ENCODE measurements around the gene SIRPA. TPM values are rescaled to one million over a fixed set of nuclear protein-coding genes. Genes with fewer than 3 reads are reported as not detected.

Gene SIRPA
- total RNA-seq, 1 experiment from 2014 or later = 0.30 TPM

- Histone ChIP-seq H3K4me3 (ENCODE audit: low read length) (no peak overlapping the region), H3K9ac (ENCODE audit: low read length) (no peak overlapping the region), H3K4me1 (ENCODE audit: low read length) (peaks cover 41% of the 10 kb centered on the region), H3K9me3 (ENCODE audit: low read length) (no peaks in the 10 kb centered on the region), H4K20me1 (ENCODE audit: insufficient read depth, low read depth, low read length) (peaks cover 3% of the 10 kb centered on the region; the same call in 1 of the 2 replicates), H2AFZ (ENCODE audit: low read length) (no peak overlapping the region), H3K4me2 (ENCODE audit: low read depth, low read length, poor library complexity, severe bottlenecking) (peak overlapping the region; percentile 66), H3K79me2 (ENCODE audit: low read length) (no peaks in the 10 kb centered on the region), H3K9me2 (replicated peaks; ENCODE audit: insufficient read depth, low read length) (no peaks in the 10 kb centered on the region), H3K27ac (ENCODE audit: low read length) (no peak overlapping the region), H3K36me3 (ENCODE audit: insufficient read depth, low read length) (no peaks in the 10 kb centered on the region), H3K27me3 (ENCODE audit: low read length) (no peaks in the 10 kb centered on the region)
- no peak for DNase-seq
Measured at GRCh38 chr20:1898482-1899240, 3.5 kb downstream of the SIRPA start.

- Histone ChIP-seq H3K27ac (ENCODE audit: low read length) (no peak overlapping the region), H3K4me3 (ENCODE audit: low read length) (no peak overlapping the region), H3K4me1 (ENCODE audit: low read length) (peaks cover 38% of the 10 kb centered on the region), H3K9me3 (ENCODE audit: low read length) (no peaks in the 10 kb centered on the region), H4K20me1 (ENCODE audit: insufficient read depth, low read depth, low read length) (peaks cover 3% of the 10 kb centered on the region; the same call in 1 of the 2 replicates), H3K36me3 (ENCODE audit: insufficient read depth, low read length) (no peaks in the 10 kb centered on the region), H3K9me2 (replicated peaks; ENCODE audit: insufficient read depth, low read length) (no peaks in the 10 kb centered on the region), H2AFZ (ENCODE audit: low read length) (no peak overlapping the region), H3K79me2 (ENCODE audit: low read length) (no peaks in the 10 kb centered on the region), H3K9ac (ENCODE audit: low read length) (no peak overlapping the region), H3K27me3 (ENCODE audit: low read length) (no peaks in the 10 kb centered on the region), H3K4me2 (ENCODE audit: low read depth, low read length, poor library complexity, severe bottlenecking) (no peak overlapping the region)
- DNase-seq = no peak
Measured at GRCh38 chr20:1899241-1899525, 4.0 kb downstream of the SIRPA start.

- Histone ChIP-seq H4K20me1 (ENCODE audit: insufficient read depth, low read depth, low read length) (peaks cover 3% of the 10 kb centered on the region; the same call in 1 of the 2 replicates), H3K79me2 (ENCODE audit: low read length) (no peaks in the 10 kb centered on the region), H2AFZ (ENCODE audit: low read length) (no peak overlapping the region), H3K27ac (ENCODE audit: low read length) (no peak overlapping the region), H3K4me1 (ENCODE audit: low read length) (peaks cover 34% of the 10 kb centered on the region), H3K9ac (ENCODE audit: low read length) (no peak overlapping the region), H3K4me3 (ENCODE audit: low read length) (no peak overlapping the region), H3K36me3 (ENCODE audit: insufficient read depth, low read length) (no peaks in the 10 kb centered on the region), H3K4me2 (ENCODE audit: low read depth, low read length, poor library complexity, severe bottlenecking) (no peak overlapping the region), H3K9me2 (replicated peaks; ENCODE audit: insufficient read depth, low read length) (no peaks in the 10 kb centered on the region), H3K27me3 (ENCODE audit: low read length) (no peaks in the 10 kb centered on the region), H3K9me3 (ENCODE audit: low read length) (no peaks in the 10 kb centered on the region)
- DNase-seq = peak; percentile 87
Measured at GRCh38 chr20:1900321-1900801, 5.2 kb downstream of the SIRPA start.

GRCh38 chr20:1901704-1902103, 6.5 kb downstream of the SIRPA start:
- no peaks in the 10 kb centered on the region for H4K20me1 ChIP-seq (ENCODE audit: insufficient read depth, low read depth, low read length)
- no peaks in the 10 kb centered on the region for H3K9me3 ChIP-seq (ENCODE audit: low read length)
- H3K4me1 ChIP-seq (ENCODE audit: low read length) = peaks cover 21% of the 10 kb centered on the region
- H3K4me3 ChIP-seq (ENCODE audit: low read length) = no peak overlapping the region
- H3K27me3 ChIP-seq (ENCODE audit: low read length) = no peaks in the 10 kb centered on the region
- H3K4me2 ChIP-seq (ENCODE audit: low read depth, low read length, poor library complexity, severe bottlenecking) = no peak overlapping the region
- H3K36me3 ChIP-seq (ENCODE audit: insufficient read depth, low read length) = no peaks in the 10 kb centered on the region
- H3K9me2 ChIP-seq (replicated peaks; ENCODE audit: insufficient read depth, low read length) = no peaks in the 10 kb centered on the region
- no peak overlapping the region for H2AFZ ChIP-seq (ENCODE audit: low read length)
- no peaks in the 10 kb centered on the region for H3K79me2 ChIP-seq (ENCODE audit: low read length)
- no peak overlapping the region for H3K27ac ChIP-seq (ENCODE audit: low read length)
- no peak overlapping the region for H3K9ac ChIP-seq (ENCODE audit: low read length)
- DNase-seq = no peak

GRCh38 chr20:1902188-1902587, 7.0 kb downstream of the SIRPA start:
- no peaks in the 10 kb centered on the region for H3K36me3 ChIP-seq (ENCODE audit: insufficient read depth, low read length)
- H2AFZ ChIP-seq (ENCODE audit: low read length) = no peak overlapping the region
- no peak overlapping the region for H3K4me2 ChIP-seq (ENCODE audit: low read depth, low read length, poor library complexity, severe bottlenecking)
- H3K4me3 ChIP-seq (ENCODE audit: low read length) = no peak overlapping the region
- no peak overlapping the region for H3K27ac ChIP-seq (ENCODE audit: low read length)
- no peak for DNase-seq
- no peaks in the 10 kb centered on the region for H3K9me3 ChIP-seq (ENCODE audit: low read length)
- no peaks in the 10 kb centered on the region for H4K20me1 ChIP-seq (ENCODE audit: insufficient read depth, low read depth, low read length)
- H3K9me2 ChIP-seq (replicated peaks; ENCODE audit: insufficient read depth, low read length) = no peaks in the 10 kb centered on the region
- H3K9ac ChIP-seq (ENCODE audit: low read length) = no peak overlapping the region
- H3K27me3 ChIP-seq (ENCODE audit: low read length) = no peaks in the 10 kb centered on the region
- no peaks in the 10 kb centered on the region for H3K79me2 ChIP-seq (ENCODE audit: low read length)
- H3K4me1 ChIP-seq (ENCODE audit: low read length) = peaks cover 16% of the 10 kb centered on the region

- no peaks in the 10 kb centered on the region for H3K9me3 ChIP-seq (ENCODE audit: low read length)
- H3K4me1 ChIP-seq (ENCODE audit: low read length) = no peaks in the 10 kb centered on the region
- H3K27me3 ChIP-seq (ENCODE audit: low read length) = no peaks in the 10 kb centered on the region
- no peak overlapping the region for H3K27ac ChIP-seq (ENCODE audit: low read length)
- H2AFZ ChIP-seq (ENCODE audit: low read length) = no peak overlapping the region
- no peaks in the 10 kb centered on the region for H4K20me1 ChIP-seq (ENCODE audit: insufficient read depth, low read depth, low read length)
- H3K4me2 ChIP-seq (ENCODE audit: low read depth, low read length, poor library complexity, severe bottlenecking) = no peak overlapping the region
- H3K4me3 ChIP-seq (ENCODE audit: low read length) = no peak overlapping the region
- no peaks in the 10 kb centered on the region for H3K9me2 ChIP-seq (replicated peaks; ENCODE audit: insufficient read depth, low read length)
- no peak for DNase-seq
- no peak overlapping the region for H3K9ac ChIP-seq (ENCODE audit: low read length)
- no peaks in the 10 kb centered on the region for H3K79me2 ChIP-seq (ENCODE audit: low read length)
- H3K36me3 ChIP-seq (ENCODE audit: insufficient read depth, low read length) = no peaks in the 10 kb centered on the region
Measured at GRCh38 chr20:1904135-1904534, 8.9 kb downstream of the SIRPA start.

- Histone ChIP-seq H3K9ac (ENCODE audit: low read length) (no peak overlapping the region), H3K79me2 (ENCODE audit: low read length) (no peaks in the 10 kb centered on the region), H3K4me1 (ENCODE audit: low read length) (no peaks in the 10 kb centered on the region), H3K9me3 (ENCODE audit: low read length) (no peaks in the 10 kb centered on the region), H3K9me2 (replicated peaks; ENCODE audit: insufficient read depth, low read length) (no peaks in the 10 kb centered on the region), H4K20me1 (ENCODE audit: insufficient read depth, low read depth, low read length) (no peaks in the 10 kb centered on the region), H3K4me3 (ENCODE audit: low read length) (no peak overlapping the region), H2AFZ (ENCODE audit: low read length) (no peak overlapping the region), H3K27ac (ENCODE audit: low read length) (no peak overlapping the region), H3K36me3 (ENCODE audit: insufficient read depth, low read length) (no peaks in the 10 kb centered on the region), H3K27me3 (ENCODE audit: low read length) (no peaks in the 10 kb centered on the region), H3K4me2 (ENCODE audit: low read depth, low read length, poor library complexity, severe bottlenecking) (no peak overlapping the region)
- no peak for DNase-seq
Measured at GRCh38 chr20:1905009-1905408, 9.8 kb downstream of the SIRPA start.

GRCh38 chr20:1905693-1906092, 10.5 kb downstream of the SIRPA start:
- Histone ChIP-seq H3K4me2 (ENCODE audit: low read depth, low read length, poor library complexity, severe bottlenecking) (no peak overlapping the region), H3K27ac (ENCODE audit: low read length) (no peak overlapping the region), H3K9me3 (ENCODE audit: low read length) (no peaks in the 10 kb centered on the region), H3K9me2 (replicated peaks; ENCODE audit: insufficient read depth, low read length) (no peaks in the 10 kb centered on the region), H3K79me2 (ENCODE audit: low read length) (no peaks in the 10 kb centered on the region), H2AFZ (ENCODE audit: low read length) (no peak overlapping the region), H3K4me1 (ENCODE audit: low read length) (no peaks in the 10 kb centered on the region), H4K20me1 (ENCODE audit: insufficient read depth, low read depth, low read length) (no peaks in the 10 kb centered on the region), H3K27me3 (ENCODE audit: low read length) (no peaks in the 10 kb centered on the region), H3K36me3 (ENCODE audit: insufficient read depth, low read length) (no peaks in the 10 kb centered on the region), H3K4me3 (ENCODE audit: low read length) (no peak overlapping the region), H3K9ac (ENCODE audit: low read length) (no peak overlapping the region)
- no peak for DNase-seq
